Measurements from ENCODE around the gene KDM5A.

Gene KDM5A

GRCh38 chr12:256958-257357, 132.2 kb downstream of the KDM5A start:
- no peak overlapping the region for H3K4me3 ChIP-seq (ENCODE audit: low read length)
- H3K27ac ChIP-seq (ENCODE audit: low read depth, low read length): no peak overlapping the region
- H3K9me3 ChIP-seq (ENCODE audit: insufficient read depth, low read depth, low read length): no peaks in the 10 kb centered on the region
- no peaks in the 10 kb centered on the region for H3K4me1 ChIP-seq (ENCODE audit: insufficient read depth, low read length)
- no peaks in the 10 kb centered on the region for H3K27me3 ChIP-seq (ENCODE audit: insufficient read depth, low read length)
- 91% methylated on average over 3 of the region's 3 CpGs for WGBS
- no peaks in the 10 kb centered on the region for H3K36me3 ChIP-seq (ENCODE audit: insufficient read depth, low read length)
- H3K9ac ChIP-seq (ENCODE audit: low read depth, low read length): no peak overlapping the region

GRCh38 chr12:256225-256624, 132.9 kb downstream of the KDM5A start:
- H3K4me3 ChIP-seq (ENCODE audit: low read length): no peak overlapping the region
- H3K4me1 ChIP-seq (ENCODE audit: insufficient read depth, low read length): no peaks in the 10 kb centered on the region
- no peak overlapping the region for H3K27ac ChIP-seq (ENCODE audit: low read depth, low read length)
- no peak overlapping the region for H3K9ac ChIP-seq (ENCODE audit: low read depth, low read length)
- WGBS: 90% methylated on average over 6 of the region's 6 CpGs
- no peaks in the 10 kb centered on the region for H3K27me3 ChIP-seq (ENCODE audit: insufficient read depth, low read length)
- no peaks in the 10 kb centered on the region for H3K36me3 ChIP-seq (ENCODE audit: insufficient read depth, low read length)
- H3K9me3 ChIP-seq (ENCODE audit: insufficient read depth, low read depth, low read length): no peaks in the 10 kb centered on the region

- WGBS: 84% methylated on average over 9 of the region's 9 CpGs
- Histone ChIP-seq H3K4me3 (ENCODE audit: low read length) (no peak overlapping the region), H3K36me3 (ENCODE audit: insufficient read depth, low read length) (no peaks in the 10 kb centered on the region), H3K9ac (ENCODE audit: low read depth, low read length) (no peak overlapping the region), H3K4me1 (ENCODE audit: insufficient read depth, low read length) (no peaks in the 10 kb centered on the region), H3K27ac (ENCODE audit: low read depth, low read length) (no peak overlapping the region), H3K9me3 (ENCODE audit: insufficient read depth, low read depth, low read length) (no peaks in the 10 kb centered on the region), H3K27me3 (ENCODE audit: insufficient read depth, low read length) (no peaks in the 10 kb centered on the region)
Observed at GRCh38 chr12:254912-255311, 134.2 kb downstream of the KDM5A start.

GRCh38 chr12:254039-254438, 135.1 kb downstream of the KDM5A start:
- H3K4me1 ChIP-seq (ENCODE audit: insufficient read depth, low read length): no peaks in the 10 kb centered on the region
- no peak overlapping the region for H3K27ac ChIP-seq (ENCODE audit: low read depth, low read length)
- H3K9me3 ChIP-seq (ENCODE audit: insufficient read depth, low read depth, low read length): no peaks in the 10 kb centered on the region
- H3K9ac ChIP-seq (ENCODE audit: low read depth, low read length): no peak overlapping the region
- H3K27me3 ChIP-seq (ENCODE audit: insufficient read depth, low read length): no peaks in the 10 kb centered on the region
- H3K4me3 ChIP-seq (ENCODE audit: low read length): no peak overlapping the region
- H3K36me3 ChIP-seq (ENCODE audit: insufficient read depth, low read length): no peaks in the 10 kb centered on the region
- 80% methylated on average over 10 of the region's 10 CpGs for WGBS

- Histone ChIP-seq H3K9me3 (ENCODE audit: insufficient read depth, low read depth, low read length) (no peaks in the 10 kb centered on the region), H3K27me3 (ENCODE audit: insufficient read depth, low read length) (no peaks in the 10 kb centered on the region), H3K9ac (ENCODE audit: low read depth, low read length) (no peak overlapping the region), H3K4me1 (ENCODE audit: insufficient read depth, low read length) (no peaks in the 10 kb centered on the region), H3K4me3 (ENCODE audit: low read length) (no peak overlapping the region), H3K36me3 (ENCODE audit: insufficient read depth, low read length) (no peaks in the 10 kb centered on the region), H3K27ac (ENCODE audit: low read depth, low read length) (no peak overlapping the region)
- 90% methylated on average over 12 of the region's 12 CpGs for WGBS
Observed at GRCh38 chr12:253116-253831, 135.8 kb downstream of the KDM5A start.

- H3K27ac ChIP-seq (ENCODE audit: low read depth, low read length): no peak overlapping the region
- H3K36me3 ChIP-seq (ENCODE audit: insufficient read depth, low read length): no peaks in the 10 kb centered on the region
- no peaks in the 10 kb centered on the region for H3K4me1 ChIP-seq (ENCODE audit: insufficient read depth, low read length)
- no peaks in the 10 kb centered on the region for H3K27me3 ChIP-seq (ENCODE audit: insufficient read depth, low read length)
- H3K9ac ChIP-seq (ENCODE audit: low read depth, low read length): no peak overlapping the region
- 57% methylated on average over 4 of the region's 5 CpGs for WGBS
- H3K4me3 ChIP-seq (ENCODE audit: low read length): no peak overlapping the region
- H3K9me3 ChIP-seq (ENCODE audit: insufficient read depth, low read depth, low read length): peaks cover 4% of the 10 kb centered on the region; the same call in 1 of the 2 replicates
Observed at GRCh38 chr12:252636-253035, 136.5 kb downstream of the KDM5A start.

GRCh38 chr12:247271-247670, 141.8 kb downstream of the KDM5A start:
- H3K27ac ChIP-seq (ENCODE audit: low read depth, low read length): no peak overlapping the region
- H3K4me1 ChIP-seq (ENCODE audit: insufficient read depth, low read length): no peaks in the 10 kb centered on the region
- peaks cover 16% of the 10 kb centered on the region for H3K9me3 ChIP-seq (ENCODE audit: insufficient read depth, low read depth, low read length)
- 75% methylated on average over 2 of the region's 3 CpGs for WGBS
- H3K36me3 ChIP-seq (ENCODE audit: insufficient read depth, low read length): no peaks in the 10 kb centered on the region
- H3K9ac ChIP-seq (ENCODE audit: low read depth, low read length): no peak overlapping the region
- H3K4me3 ChIP-seq (ENCODE audit: low read length): no peak overlapping the region
- H3K27me3 ChIP-seq (ENCODE audit: insufficient read depth, low read length): no peaks in the 10 kb centered on the region

GRCh38 chr12:243381-243780, 145.7 kb downstream of the KDM5A start:
- Histone ChIP-seq H3K27ac (ENCODE audit: low read depth, low read length) (no peak overlapping the region), H3K36me3 (ENCODE audit: insufficient read depth, low read length) (no peaks in the 10 kb centered on the region), H3K4me1 (ENCODE audit: insufficient read depth, low read length) (no peaks in the 10 kb centered on the region), H3K9ac (ENCODE audit: low read depth, low read length) (no peak overlapping the region), H3K27me3 (ENCODE audit: insufficient read depth, low read length) (no peaks in the 10 kb centered on the region), H3K4me3 (ENCODE audit: low read length) (no peak overlapping the region), H3K9me3 (ENCODE audit: insufficient read depth, low read depth, low read length) (peaks cover 16% of the 10 kb centered on the region)
- 86% methylated on average over 4 of the region's 4 CpGs for WGBS

GRCh38 chr12:242496-242895, 146.6 kb downstream of the KDM5A start:
- Histone ChIP-seq H3K4me3 (ENCODE audit: low read length) (no peak overlapping the region), H3K27ac (ENCODE audit: low read depth, low read length) (no peak overlapping the region), H3K36me3 (ENCODE audit: insufficient read depth, low read length) (no peaks in the 10 kb centered on the region), H3K9ac (ENCODE audit: low read depth, low read length) (no peak overlapping the region), H3K27me3 (ENCODE audit: insufficient read depth, low read length) (no peaks in the 10 kb centered on the region), H3K9me3 (ENCODE audit: insufficient read depth, low read depth, low read length) (peaks cover 10% of the 10 kb centered on the region), H3K4me1 (ENCODE audit: insufficient read depth, low read length) (no peaks in the 10 kb centered on the region)
- WGBS: 94% methylated on average over 15 of the region's 15 CpGs

- Histone ChIP-seq H3K27ac (ENCODE audit: low read depth, low read length) (no peak overlapping the region), H3K9ac (ENCODE audit: low read depth, low read length) (no peak overlapping the region), H3K27me3 (ENCODE audit: insufficient read depth, low read length) (no peaks in the 10 kb centered on the region), H3K9me3 (ENCODE audit: insufficient read depth, low read depth, low read length) (peaks cover 8% of the 10 kb centered on the region), H3K4me3 (ENCODE audit: low read length) (no peak overlapping the region), H3K4me1 (ENCODE audit: insufficient read depth, low read length) (no peaks in the 10 kb centered on the region), H3K36me3 (ENCODE audit: insufficient read depth, low read length) (no peaks in the 10 kb centered on the region)
- WGBS: 96% methylated on average over 6 of the region's 9 CpGs
Observed at GRCh38 chr12:241266-241665, 147.9 kb downstream of the KDM5A start.

- no peak overlapping the region for H3K27ac ChIP-seq (ENCODE audit: low read depth, low read length)
- H3K4me1 ChIP-seq (ENCODE audit: insufficient read depth, low read length): no peaks in the 10 kb centered on the region
- H3K9me3 ChIP-seq (ENCODE audit: insufficient read depth, low read depth, low read length): peaks cover 8% of the 10 kb centered on the region; the same call in 1 of the 2 replicates
- no peak overlapping the region for H3K9ac ChIP-seq (ENCODE audit: low read depth, low read length)
- WGBS: 94% methylated on average over 9 of the region's 9 CpGs
- H3K4me3 ChIP-seq (ENCODE audit: low read length): no peak overlapping the region
- no peaks in the 10 kb centered on the region for H3K36me3 ChIP-seq (ENCODE audit: insufficient read depth, low read length)
- H3K27me3 ChIP-seq (ENCODE audit: insufficient read depth, low read length): no peaks in the 10 kb centered on the region
Observed at GRCh38 chr12:240566-240965, 148.6 kb downstream of the KDM5A start.

All from HUES64 (cell line).